Calu3 (cell line): ENCODE results near the gene NDUFA6. TPM values are rescaled to one million over a fixed set of nuclear protein-coding genes. Genes with fewer than 3 reads are reported as not detected.

Experiments used
- BruUV-seq: library from RNA; stranded (reverse); fragments of 400-500 nt; replicated peaks from 2 replicates; lab custom pipeline; 2021; lab: Mats Ljungman, UMichigan
- CTCF ChIA-PET: fragments of 300-600 bp; sonication (Branson Sonifier 250); formaldehyde crosslinking; loops from one replicate; lab custom pipeline; 2022; ENCODE audit warnings: antibody characterized with exemption; lab: Charles Lee
- DNase-seq: peaks from one replicate; pipeline ENCODE4 v3.0.0; 2022
- H3K27ac Mint-ChIP-seq: one replicate; pipeline ENCODE4 v1.8.0; 2022; ENCODE audit warnings: mixed read lengths; ENCODE audit not compliant: unreplicated experiment
- H3K27me3 Mint-ChIP-seq: one replicate; pipeline ENCODE4 v1.8.0; 2022; ENCODE audit warnings: mixed read lengths; ENCODE audit not compliant: unreplicated experiment
- H3K36me3 Mint-ChIP-seq: one replicate; pipeline ENCODE4 v1.8.0; 2022; ENCODE audit warnings: mild to moderate bottlenecking, moderate library complexity, mixed read lengths; ENCODE audit not compliant: insufficient read depth, unreplicated experiment
- H3K4me1 Mint-ChIP-seq: one replicate; pipeline ENCODE4 v1.8.0; 2022; ENCODE audit warnings: mild to moderate bottlenecking, low read depth, mixed read lengths; ENCODE audit not compliant: unreplicated experiment
- H3K4me3 Mint-ChIP-seq: one replicate; pipeline ENCODE4 v1.8.0; 2022; ENCODE audit warnings: mild to moderate bottlenecking, low read depth, moderate library complexity, mixed read lengths; ENCODE audit not compliant: unreplicated experiment
- H3K9me3 Mint-ChIP-seq: one replicate; pipeline ENCODE4 v1.8.0; 2022; ENCODE audit warnings: low read depth, mixed read lengths; ENCODE audit not compliant: unreplicated experiment
- CTCF ChIP-seq: fragments of 200-600 bp; IDR thresholded peaks from one replicate; pipeline ENCODE4 v1.8.0; 2022; ENCODE audit warnings: antibody characterized with exemption; ENCODE audit not compliant: unreplicated experiment
- intact Hi-C: fragments of 100-400 bp; cut with micrococcal nuclease; formaldehyde crosslinking; loops from one replicate; pipeline ENCODE4 v1.10.0; 2022; ENCODE audit not compliant: unreplicated experiment
- total RNA-seq: library from RNA; stranded (reverse); gene quantifications from 2 replicates; pipeline ENCODE4 v1.2.3, GENCODE V29; 2022

NDUFA6 gene
- total RNA-seq, 1 experiment from 2014 or later = 61.6 TPM

- CTCF ChIA-PET = interaction anchor here (0.6 kb wide), 1 partner anchor 64 kb away, joined by 5 read pairs; no protein-coding TSS in a partner anchor
- Mint-ChIP-seq H3K4me1 (no peaks in the 10 kb centered on the region), H3K27me3 (no peaks in the 10 kb centered on the region), H3K4me3 (no peak overlapping the region), H3K27ac (no peak overlapping the region), H3K9me3 (no peaks in the 10 kb centered on the region), H3K36me3 (peaks cover 16% of the 10 kb centered on the region)
- BruUV-seq = no TSS peak
- TF ChIP-seq CTCF = no peak
- intact Hi-C loops = no loop called here
- DNase-seq = no peak
Measured at GRCh38 chr22:42066126-42066761, 24.3 kb downstream of the NDUFA6 start.

DNA sequence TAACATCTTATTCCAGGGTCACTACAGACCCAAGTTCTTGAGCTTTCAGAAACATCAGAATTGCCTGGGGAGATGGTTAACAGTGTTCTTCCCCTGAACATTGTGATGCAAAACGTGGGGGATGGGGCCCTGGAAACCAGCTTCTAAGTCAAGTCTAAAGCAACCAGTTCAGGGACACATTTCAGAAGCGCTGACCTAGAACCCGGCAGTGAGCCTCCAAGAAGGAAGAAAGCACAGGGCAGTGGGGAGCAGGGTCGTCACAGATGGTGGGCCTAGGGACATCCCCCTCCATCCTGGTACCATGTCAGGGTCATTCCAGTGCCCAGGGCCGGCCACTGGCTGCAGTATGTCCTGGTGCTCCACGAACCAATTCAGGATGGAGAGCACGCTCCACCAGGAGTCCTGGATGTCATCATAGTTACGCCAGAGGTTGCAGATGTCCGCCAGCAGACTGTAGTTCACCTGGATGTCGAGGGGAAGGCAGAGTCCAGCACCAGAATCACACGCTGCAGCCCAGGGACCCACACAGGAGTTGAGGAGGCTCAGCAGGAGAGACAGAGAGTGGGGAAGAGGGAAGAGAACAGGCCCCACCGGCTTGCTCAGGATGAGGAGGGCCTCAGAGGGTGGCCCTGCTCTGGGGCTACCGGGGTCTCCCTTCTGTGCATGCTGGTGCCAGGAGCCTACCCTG is 25.0 kb downstream of the NDUFA6 start:
- Mint-ChIP-seq H3K36me3 (peaks cover 10% of the 10 kb centered on the region), H3K27ac (no peak overlapping the region), H3K4me1 (no peaks in the 10 kb centered on the region), H3K27me3 (no peaks in the 10 kb centered on the region), H3K9me3 (no peaks in the 10 kb centered on the region), H3K4me3 (no peak overlapping the region)
- CTCF ChIA-PET = interaction anchor here (0.6 kb wide), 1 partner anchor 64 kb away, joined by 5 read pairs; no protein-coding TSS in a partner anchor
- no peak for DNase-seq
- TF ChIP-seq CTCF = no peak
- no TSS peak for BruUV-seq
- intact Hi-C loops = no loop called here

- CTCF ChIA-PET = no interaction called here
- no peaks in the 10 kb centered on the region for H3K9me3 Mint-ChIP-seq
- H3K4me3 Mint-ChIP-seq = no peak overlapping the region
- TF ChIP-seq CTCF = no peak
- intact Hi-C loops = no loop called here
- H3K4me1 Mint-ChIP-seq = no peaks in the 10 kb centered on the region
- DNase-seq = no peak
- peaks cover 4% of the 10 kb centered on the region for H3K36me3 Mint-ChIP-seq
- no peak overlapping the region for H3K27ac Mint-ChIP-seq
- H3K27me3 Mint-ChIP-seq = no peaks in the 10 kb centered on the region
- BruUV-seq = no TSS peak
Measured at GRCh38 chr22:42064629-42065028, 25.9 kb downstream of the NDUFA6 start.

DNA sequence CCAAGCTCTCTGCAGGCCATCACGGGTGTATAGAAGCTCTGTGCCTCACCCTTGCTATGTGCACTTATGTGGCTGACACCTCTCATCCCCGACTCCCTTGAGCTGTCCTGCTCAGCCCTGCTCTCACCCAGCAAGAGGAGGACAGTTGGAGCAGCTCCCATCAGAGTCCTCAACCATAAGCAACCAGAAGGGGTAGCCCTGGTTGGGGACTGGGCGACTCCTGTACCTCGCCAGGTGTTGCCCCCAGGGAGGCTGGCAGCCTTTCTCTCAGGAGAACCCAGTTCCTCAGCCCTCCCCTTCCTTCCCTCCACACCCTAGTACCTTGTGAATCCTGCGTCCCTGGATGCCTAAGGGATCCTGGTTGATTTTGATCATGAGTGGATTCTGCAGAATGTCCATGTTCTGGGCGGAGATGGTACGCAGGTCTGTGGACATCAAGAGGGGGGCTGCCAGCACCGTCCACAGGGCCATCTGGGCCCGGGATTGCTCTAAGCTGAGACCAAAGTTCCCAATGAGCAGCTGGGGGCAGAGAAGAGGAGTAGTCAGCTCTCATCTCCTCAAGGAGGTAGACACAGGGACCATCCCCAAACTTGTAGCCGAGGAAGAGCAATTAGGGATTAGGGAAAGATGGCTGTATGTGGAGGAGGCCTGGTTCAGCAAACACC is 27.9 kb downstream of the NDUFA6 start:
- peaks cover 11% of the 10 kb centered on the region for H3K36me3 Mint-ChIP-seq
- CTCF ChIA-PET = interaction anchor here (0.6 kb wide), 1 partner anchor 407 kb away, joined by 3 read pairs; no protein-coding TSS in a partner anchor
- BruUV-seq = no TSS peak

More for the DNA sequence above, 27.9 kb downstream of the NDUFA6 start:
- DNase-seq = no peak
- Mint-ChIP-seq H3K9me3 (peaks cover 9% of the 10 kb centered on the region), H3K27me3 (no peaks in the 10 kb centered on the region), H3K4me3 (no peak overlapping the region), H3K4me1 (no peaks in the 10 kb centered on the region), H3K27ac (no peak overlapping the region)
- no peak for TF ChIP-seq CTCF
- intact Hi-C loops = no loop called here
